Measurements from ENCODE around the gene GALNT18. TPM values are rescaled to one million over a fixed set of nuclear protein-coding genes. Genes with fewer than 3 reads are reported as not detected.

The GALNT18 gene
- polyA plus RNA-seq, 1 experiment, result 4.1 TPM

DNA sequence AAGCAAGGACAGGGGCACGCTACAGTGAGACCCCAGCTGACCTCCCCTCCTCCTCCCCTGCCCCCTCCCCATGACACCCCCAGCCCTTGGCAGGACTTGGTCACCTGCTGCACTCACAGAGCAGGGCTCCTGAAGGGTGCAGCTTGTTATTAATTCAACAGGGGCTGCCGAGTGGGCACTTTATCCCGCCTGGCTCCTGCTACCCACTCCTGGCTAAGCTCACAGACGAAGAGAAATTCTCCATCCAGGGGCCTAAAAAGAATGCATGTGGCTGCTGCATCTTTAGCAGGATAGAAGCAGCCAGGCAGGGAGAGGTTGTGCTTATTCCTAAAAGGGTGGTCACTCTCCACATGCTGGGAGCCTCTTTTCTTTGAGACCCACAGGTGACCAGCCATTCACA lies 40.3 kb downstream of the GALNT18 start:
- Histone ChIP-seq H3K27me3 (ENCODE audit: control insufficient read depth, insufficient read depth, low read length) (no peaks in the 10 kb centered on the region), H3K4me3 (ENCODE audit: low read depth, low read length) (no peak overlapping the region), H3K36me3 (ENCODE audit: control insufficient read depth, insufficient read depth, low read length) (no peaks in the 10 kb centered on the region)
- TF ChIP-seq, protein P1, sequence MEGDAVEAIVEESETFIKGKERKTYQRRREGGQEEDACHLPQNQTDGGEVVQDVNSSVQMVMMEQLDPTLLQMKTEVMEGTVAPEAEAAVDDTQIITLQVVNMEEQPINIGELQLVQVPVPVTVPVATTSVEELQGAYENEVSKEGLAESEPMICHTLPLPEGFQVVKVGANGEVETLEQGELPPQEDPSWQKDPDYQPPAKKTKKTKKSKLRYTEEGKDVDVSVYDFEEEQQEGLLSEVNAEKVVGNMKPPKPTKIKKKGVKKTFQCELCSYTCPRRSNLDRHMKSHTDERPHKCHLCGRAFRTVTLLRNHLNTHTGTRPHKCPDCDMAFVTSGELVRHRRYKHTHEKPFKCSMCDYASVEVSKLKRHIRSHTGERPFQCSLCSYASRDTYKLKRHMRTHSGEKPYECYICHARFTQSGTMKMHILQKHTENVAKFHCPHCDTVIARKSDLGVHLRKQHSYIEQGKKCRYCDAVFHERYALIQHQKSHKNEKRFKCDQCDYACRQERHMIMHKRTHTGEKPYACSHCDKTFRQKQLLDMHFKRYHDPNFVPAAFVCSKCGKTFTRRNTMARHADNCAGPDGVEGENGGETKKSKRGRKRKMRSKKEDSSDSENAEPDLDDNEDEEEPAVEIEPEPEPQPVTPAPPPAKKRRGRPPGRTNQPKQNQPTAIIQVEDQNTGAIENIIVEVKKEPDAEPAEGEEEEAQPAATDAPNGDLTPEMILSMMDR (IDR thresholded peaks at IDR 0.05; ENCODE audit: insufficient read depth, low read depth, low read length), result no peak
- no peak for DNase-seq (ENCODE audit: low read depth)
- CTCF ChIA-PET, result no interaction called here
- POLR2A ChIA-PET, result no interaction called here

DNA sequence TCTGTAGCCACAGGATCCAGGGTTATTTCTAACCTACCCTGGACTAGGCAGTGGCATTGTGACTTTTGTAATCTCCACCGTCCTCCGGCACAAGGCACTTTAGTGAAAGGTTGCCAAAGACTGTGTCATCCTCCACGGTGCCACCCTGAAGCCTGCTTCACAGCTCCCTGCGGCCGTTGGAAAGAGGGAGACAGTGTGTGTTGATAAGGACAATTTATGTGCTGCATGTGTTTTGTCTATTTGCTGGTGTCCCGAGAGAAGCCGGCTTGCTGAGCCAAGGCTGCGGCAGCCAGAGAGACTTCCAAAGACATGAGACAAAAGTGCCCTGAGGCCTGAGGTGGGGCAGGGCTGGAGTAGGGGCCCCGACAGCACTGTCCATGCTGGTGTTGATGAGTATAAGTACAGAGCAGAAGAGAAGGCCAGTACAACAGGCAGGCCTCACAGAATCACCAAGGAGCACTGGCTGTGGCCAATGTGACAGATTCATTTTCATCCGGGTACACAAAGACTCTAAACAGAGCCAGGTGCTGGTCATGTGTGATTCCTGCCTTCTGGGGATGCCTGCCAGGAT lies 40.9 kb downstream of the GALNT18 start:
- POLR2A ChIA-PET, result no interaction called here
- no peaks in the 10 kb centered on the region for H3K36me3 ChIP-seq (ENCODE audit: control insufficient read depth, insufficient read depth, low read length)
- TF ChIP-seq, protein P1 (IDR thresholded peaks at IDR 0.05; ENCODE audit: insufficient read depth, low read depth, low read length), result no peak
- H3K4me3 ChIP-seq (ENCODE audit: low read depth, low read length), result no peak overlapping the region
- no peak for DNase-seq (ENCODE audit: low read depth)
- CTCF ChIA-PET, result no interaction called here
- H3K27me3 ChIP-seq (ENCODE audit: control insufficient read depth, insufficient read depth, low read length), result no peaks in the 10 kb centered on the region

DNA sequence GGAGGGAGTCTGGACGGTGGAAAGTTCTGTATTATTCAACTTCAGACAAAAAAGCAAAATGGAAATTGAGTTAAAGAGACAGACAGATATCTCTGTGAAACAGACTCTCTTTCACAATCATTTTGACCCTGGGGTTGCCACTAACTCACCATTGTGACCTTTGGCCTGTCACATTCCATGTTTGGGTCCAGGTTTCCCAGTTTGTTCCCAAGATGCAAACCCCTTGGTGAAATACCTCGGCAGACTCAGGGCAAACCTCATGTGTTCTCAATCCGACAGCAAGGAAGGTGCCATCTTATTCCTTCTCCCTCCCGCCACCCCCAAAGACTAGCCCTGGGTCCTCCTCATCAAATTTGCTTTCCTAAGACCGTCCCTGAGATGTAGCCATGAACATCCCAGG lies 41.8 kb downstream of the GALNT18 start:
- POLR2A ChIA-PET, result no interaction called here
- CTCF ChIA-PET, result no interaction called here
- TF ChIP-seq, protein P1 (IDR thresholded peaks at IDR 0.05; ENCODE audit: insufficient read depth, low read depth, low read length), result no peak
- no peak for DNase-seq (ENCODE audit: low read depth)
- Histone ChIP-seq H3K36me3 (ENCODE audit: control insufficient read depth, insufficient read depth, low read length) (no peaks in the 10 kb centered on the region), H3K4me3 (ENCODE audit: low read depth, low read length) (no peak overlapping the region), H3K27me3 (ENCODE audit: control insufficient read depth, insufficient read depth, low read length) (no peaks in the 10 kb centered on the region)

DNA sequence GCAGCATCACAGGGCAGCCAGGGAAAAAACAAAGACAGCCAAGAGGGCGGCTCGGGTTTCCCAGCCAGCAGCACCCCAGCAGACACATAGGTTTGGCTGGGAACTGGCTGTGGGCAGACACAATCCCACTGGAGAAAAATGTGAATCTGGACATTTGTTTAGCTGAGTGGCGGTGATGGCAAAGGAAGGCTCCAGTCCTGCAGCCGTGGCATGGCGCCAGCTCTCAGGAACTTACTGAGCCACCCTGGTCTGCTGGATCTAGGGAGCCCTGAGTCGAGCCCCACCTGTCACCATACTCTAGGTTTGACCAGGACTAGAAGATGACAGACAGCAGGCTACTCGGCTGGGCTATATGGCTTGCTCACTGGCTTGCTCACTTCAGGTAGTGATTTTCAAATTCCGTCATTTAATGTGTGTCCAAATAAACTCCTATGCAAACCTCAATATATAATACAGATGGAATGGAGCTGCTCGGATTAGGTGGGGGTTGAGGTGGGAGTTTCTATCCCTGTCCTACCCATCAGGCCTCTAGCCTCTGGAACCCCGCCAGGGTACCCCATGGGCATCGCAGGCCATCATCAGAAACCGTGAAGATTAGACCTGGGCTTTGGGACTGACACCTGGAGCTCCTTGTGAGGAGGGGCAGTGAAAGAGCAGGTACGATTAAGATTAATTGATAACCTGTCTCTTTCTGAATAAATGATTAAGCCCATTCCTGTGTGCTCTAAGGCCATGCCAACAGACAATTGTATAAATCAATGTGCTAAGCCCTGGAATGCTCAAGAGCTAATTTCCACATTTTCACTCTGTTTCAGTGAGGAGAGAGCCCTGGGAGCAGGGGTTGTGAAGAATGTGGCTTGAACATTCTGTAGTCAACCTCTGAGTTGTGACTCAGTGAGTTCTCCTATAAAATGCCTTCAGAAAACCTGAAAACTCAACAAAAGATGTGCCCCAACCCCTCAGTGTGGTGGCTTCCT lies 42.5 kb downstream of the GALNT18 start:
- TF ChIP-seq, protein P1 (IDR thresholded peaks at IDR 0.05; ENCODE audit: insufficient read depth, low read depth, low read length), result no peak
- no peaks in the 10 kb centered on the region for H3K27me3 ChIP-seq (ENCODE audit: control insufficient read depth, insufficient read depth, low read length)
- H3K4me3 ChIP-seq (ENCODE audit: low read depth, low read length), result no peak overlapping the region
- no peaks in the 10 kb centered on the region for H3K36me3 ChIP-seq (ENCODE audit: control insufficient read depth, insufficient read depth, low read length)
- DNase-seq (ENCODE audit: low read depth), result no peak
- POLR2A ChIA-PET, result no interaction called here
- CTCF ChIA-PET, result interaction anchor here (1.2 kb wide), 1 partner anchor 9 kb away, joined by 3 read pairs; no protein-coding TSS in a partner anchor
